Right cardiac atrium (tissue), 5 donors: ENCODE measurements around the gene EPB41L1. TPM values are rescaled to one million over a fixed set of nuclear protein-coding genes. Genes with fewer than 3 reads are reported as not detected.

ENCODE experiments used
- polyA plus RNA-seq: library from polyadenylated mRNA; stranded (reverse); fragments of 200-250 nt; gene quantifications from one replicate; pipeline ENCODE4 v1.2.3, GENCODE V29; 2013
- total RNA-seq, 4 donors: library from RNA; stranded (reverse); fragmentation: NEBNext Ultra II Directional; extraction: Animal tissue kit (Norgen Biotek cat#: 25700); gene quantifications; one replicate each; pipeline ENCODE4 v1.2.1, GENCODE V29; 2021
- donor health status: healthy with polysubstance abuse.
- donor health status: DM: no; HTN: yes; CAD: no.
- donor health status: DM: no; HTN: no; CAD: no.
- donor health status: DM: no; HTN: yes; CAD: no; lungs with severe emphysema.
- donor health status: DM: yes; HTN: yes; CAD: no.

Gene EPB41L1
- total and polyA plus RNA-seq, 5 donors: 12.1 to 33.8 (median 25.0) TPM

Other genes starting within 250 kb of the EPB41L1 start
- gene SCAND1, start 200.2 kb upstream of the EPB41L1 start, total RNA-seq: 10 to 100 TPM; 42.0 to 58.8 (median 44.4) TPM
- gene SCAND1, start 200.2 kb upstream of the EPB41L1 start, polyA plus RNA-seq: 102 TPM
- 1 to 10 TPM; 3.4 to 4.0 (median 3.8) TPM for gene CNBD2, start 186.2 kb upstream of the EPB41L1 start, total RNA-seq
- gene CNBD2, start 186.2 kb upstream of the EPB41L1 start, polyA plus RNA-seq: 6.0 TPM
- 10 to 100 TPM; 14.8 to 16.8 (median 16.2) TPM for gene AAR2, start 81.7 kb downstream of the EPB41L1 start, total RNA-seq
- gene AAR2, start 81.7 kb downstream of the EPB41L1 start, polyA plus RNA-seq: 14.1 TPM
- 10 to 100 TPM; 42.6 to 60.5 (median 44.6) TPM for gene DLGAP4, start 151.6 kb downstream of the EPB41L1 start, total RNA-seq
- 40.7 TPM for gene DLGAP4, start 151.6 kb downstream of the EPB41L1 start, polyA plus RNA-seq